Keratinocyte (primary cell): ENCODE results near the gene EYA3.
A peak's percentile ranks its signal among the peaks of the same experiment; 100 is the strongest.

Experiments
- EZH2 ChIP-seq: IDR thresholded peaks from one replicate; pipeline ENCODE4 v1.6.1; 2012; ENCODE audit warnings: inconsistent platforms, mild to moderate bottlenecking, low read length, moderate library complexity
- TF ChIP-seq, protein P1 (sequence below), 3 experiments: IDR thresholded peaks in 1 of 3; conservative IDR thresholded peaks in 1 of 3; optimal IDR thresholded peaks in 1 of 3; 2 replicates in 2 of 3; 3 replicates in 1 of 3; pipeline versions ENCODE3 to v1.5.1; 2011; ENCODE audit warnings: low read length in 3 of 3, mild to moderate bottlenecking in 3 of 3, moderate library complexity in 2 of 3, control low read depth in 1 of 3, inconsistent platforms in 1 of 3; ENCODE audit not compliant: insufficient read depth in 2 of 3; ENCODE audit errors: extremely low read depth in 1 of 3

DNA sequence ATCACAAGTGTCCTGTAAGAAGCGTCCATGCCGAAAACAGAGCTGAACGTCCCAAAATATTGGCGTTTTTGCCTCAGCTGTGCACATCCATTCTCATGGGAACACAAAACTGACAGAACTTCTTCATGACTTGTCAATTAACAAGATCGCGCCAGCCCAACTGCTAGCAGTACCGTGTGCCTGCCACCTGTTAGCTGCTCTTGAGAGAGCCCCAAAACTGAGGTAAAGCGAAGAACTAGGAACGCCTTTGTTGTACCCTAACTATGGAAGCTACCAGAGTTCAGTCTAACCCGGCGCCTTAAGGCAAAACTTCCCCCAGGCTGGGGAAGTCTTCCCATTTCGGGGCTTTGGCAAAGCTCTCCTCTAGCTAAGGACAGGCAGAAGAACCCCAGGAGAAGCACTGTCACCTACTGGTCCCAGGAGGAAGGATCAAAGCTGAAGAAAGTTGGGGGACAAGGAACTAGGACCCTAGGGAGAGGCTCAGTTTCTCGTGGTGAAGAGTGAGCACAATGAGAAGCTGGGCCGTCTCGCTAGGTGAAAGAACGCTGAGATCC is 719 bp downstream of the EYA3 start:
- TF ChIP-seq, protein P1, sequence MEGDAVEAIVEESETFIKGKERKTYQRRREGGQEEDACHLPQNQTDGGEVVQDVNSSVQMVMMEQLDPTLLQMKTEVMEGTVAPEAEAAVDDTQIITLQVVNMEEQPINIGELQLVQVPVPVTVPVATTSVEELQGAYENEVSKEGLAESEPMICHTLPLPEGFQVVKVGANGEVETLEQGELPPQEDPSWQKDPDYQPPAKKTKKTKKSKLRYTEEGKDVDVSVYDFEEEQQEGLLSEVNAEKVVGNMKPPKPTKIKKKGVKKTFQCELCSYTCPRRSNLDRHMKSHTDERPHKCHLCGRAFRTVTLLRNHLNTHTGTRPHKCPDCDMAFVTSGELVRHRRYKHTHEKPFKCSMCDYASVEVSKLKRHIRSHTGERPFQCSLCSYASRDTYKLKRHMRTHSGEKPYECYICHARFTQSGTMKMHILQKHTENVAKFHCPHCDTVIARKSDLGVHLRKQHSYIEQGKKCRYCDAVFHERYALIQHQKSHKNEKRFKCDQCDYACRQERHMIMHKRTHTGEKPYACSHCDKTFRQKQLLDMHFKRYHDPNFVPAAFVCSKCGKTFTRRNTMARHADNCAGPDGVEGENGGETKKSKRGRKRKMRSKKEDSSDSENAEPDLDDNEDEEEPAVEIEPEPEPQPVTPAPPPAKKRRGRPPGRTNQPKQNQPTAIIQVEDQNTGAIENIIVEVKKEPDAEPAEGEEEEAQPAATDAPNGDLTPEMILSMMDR (optimal IDR thresholded peaks at IDR 0.05 in 1 of 3, IDR thresholded peaks at IDR 0.05 in 1 of 3, conservative IDR thresholded peaks at IDR 0.05 in 1 of 3; ENCODE audit: extremely low read depth in 1 of 3, insufficient read depth in 2 of 3, low read length in 3 of 3): peak; percentile 20 to 27 (median 24)
- no peak for TF ChIP-seq EZH2
